NCI-H2227 (cell line): ENCODE measurements around the gene RETSAT.

Experiments used
- DNase-seq: peaks from one replicate; lab custom pipeline; 2025; ENCODE audit not compliant: unreplicated experiment; lab: John Stamatoyannopoulos, UW

RETSAT gene

GRCh38 chr2:85309699-85310321 lies 44.5 kb downstream of the RETSAT start:
- DNase-seq: no peak

- DNase-seq: peak; percentile 69
These were observed 45.3 kb downstream of the RETSAT start for GRCh38 chr2:85308896-85309555.

- DNase-seq: no peak
These were observed 46.1 kb downstream of the RETSAT start for GRCh38 chr2:85308201-85308600.

- no peak for DNase-seq
These were observed 46.8 kb downstream of the RETSAT start for GRCh38 chr2:85307527-85307897.

GRCh38 chr2:85303780-85304531 lies 50.4 kb downstream of the RETSAT start:
- no peak for DNase-seq

- DNase-seq: peak; percentile 28
These were observed 52.2 kb downstream of the RETSAT start for GRCh38 chr2:85302121-85302520.
